Heart right ventricle (tissue), 16 donors: ENCODE measurements around the gene PPIP5K2. TPM values are rescaled to one million over a fixed set of nuclear protein-coding genes. Genes with fewer than 3 reads are reported as not detected.

Source experiments
- ATAC-seq, 8 donors: fragments of 200-7000 bp; cut with Tn5 transposase; one replicate each; pipeline ENCODE4 v1.9.1; 2020; ENCODE audit warnings: mild to moderate bottlenecking in 8 of 8, moderate library complexity in 8 of 8, moderate number of reproducible peaks in 1 of 8
- DNase-seq, 2 donors: peaks; one replicate each; pipeline ENCODE4 v3.0.0-alpha.2; 2020
- H3K27ac ChIP-seq, 10 donors: fragments of 200-600 bp; sonication (generic) in 2 of 10; one replicate each; pipeline versions ENCODE4 v1.5.0 to v1.8.0; 2020 to 2022; ENCODE audit warnings: mild to moderate bottlenecking in 3 of 10
- H3K27me3 ChIP-seq, 7 donors: fragments of 200-600 bp; one replicate each; pipeline ENCODE4 v1.8.0; 2021 to 2022; ENCODE audit warnings: mild to moderate bottlenecking in 2 of 7
- H3K36me3 ChIP-seq, 9 donors: fragments of 200-600 bp; sonication (generic) in 1 of 9; one replicate each; pipeline versions ENCODE4 v1.5.0 to v1.8.0; 2020 to 2022; ENCODE audit warnings: mild to moderate bottlenecking in 2 of 9
- H3K4me1 ChIP-seq, 9 donors: fragments of 200-600 bp; sonication (generic) in 1 of 9; one replicate each; pipeline versions ENCODE4 v1.5.0 to v1.8.0; 2020 to 2022; ENCODE audit warnings: mild to moderate bottlenecking in 4 of 9
- H3K4me3 ChIP-seq, 10 donors: fragments of 200-600 bp; sonication (generic) in 2 of 10; one replicate each; pipeline versions ENCODE4 v1.5.0 to v1.8.0; 2020 to 2022; ENCODE audit warnings: mild to moderate bottlenecking in 7 of 10, moderate library complexity in 2 of 10
- H3K9me3 ChIP-seq, 11 donors: fragments of 200-600 bp in 10 of 11; sonication (generic) in 2 of 11; one replicate each; pipeline versions ENCODE4 v1.5.0 to v1.8.0; 2013 to 2022; ENCODE audit warnings: mild to moderate bottlenecking in 2 of 11, control low read depth in 1 of 11, moderate library complexity in 1 of 11
- CTCF ChIP-seq, 9 donors: fragments of 200-600 bp; sonication (generic) in 2 of 9; IDR thresholded peaks; one replicate each; pipeline versions ENCODE4 v1.5.0 to v1.8.0; 2021 to 2022; ENCODE audit warnings: antibody characterized with exemption in 9 of 9, mild to moderate bottlenecking in 5 of 9, moderate library complexity in 1 of 9
- WGBS, 2 donors: extraction: QIAGEN DNeasy Blood & Tissue Kit; methylation state at CpG; one replicate each; pipeline ENCODE4 v1.1.7; 2013; ENCODE audit warnings: inconsistent platforms in 1 of 2; 5-methylcytosine and 5-hydroxymethylcytosine counted together
- intact Hi-C, 10 donors: fragments of 100-400 bp; cut with DNase I; formaldehyde crosslinking; loops; one replicate each; pipeline versions ENCODE4 v1.11.1 to v1.14.2; 2022
- polyA plus RNA-seq, 2 donors: library from polyadenylated mRNA; stranded (reverse); fragments of 200-250 nt; gene quantifications; one replicate each; pipeline ENCODE4 v1.2.3, GENCODE V29; 2013
- total RNA-seq, 10 donors: library from RNA; stranded (reverse); fragmentation: NEBNext Ultra II Directional in 3 of 10; extraction: Animal tissue kit (Norgen Biotek cat#: 25700) in 3 of 10; gene quantifications; one replicate each; pipeline versions ENCODE4 v1.2.1 to v1.2.4, GENCODE V29; 2021 to 2023
- donor health status: Arrhythmogenic right ventricular cardiomyopathy.
- donor health status: ischemic (EF 13 %, LVEDD 7.1; RV severe dilation, severe dysfunction).
- donor health status: healthy with polysubstance abuse.
- donor health status: DM: no; HTN: yes; CAD: no.
- donor health status: DM: no; HTN: no; CAD: no.
- donor health status: ischemic (EF 25% LVEDD 6.9; RV normal size, moderate dysfunction).
- donor health status: ischemic (EF 25% LVEDD 5.7; RV mildly dilated, moderate dysfunction).
- donor health status: healthy.
- donor health status: DM: yes; HTN: yes; CAD: no.
- donor health status: Ischemic cardiomyopathy.
- donor health status: ischemic (EF 35%, LVEDD 5.7; RV mildly dilated, moderate dysfunction).
- donor health status: nonischemic (EF 11% LVEDD 7.7; RV severe dilation, severe dysfunction).
- donor health status: DM: yes; HTN: yes; CAD: no.
- donor health status: PGD.
- donor health status: ischemic (EF 29% LVEDD 5.4; RV normal size, mild dysfunction).
- donor health status: nonischemic (EF 23%, LVEDD 6.1; RV moderate dilation, normal function).

PPIP5K2 gene
- total and polyA plus RNA-seq, 12 donors, result 17.1 to 72.9 (median 35.6) TPM

GRCh38 chr5:103237778-103238177 is 117.7 kb downstream of the PPIP5K2 start:
- Histone ChIP-seq H3K4me3 (no peak overlapping the region), H3K9me3 (peaks cover 0 to 26% (median 4%) of the 10 kb centered on the region in 11 donors), H3K4me1 (no peaks in the 10 kb centered on the region), H3K27ac (no peak overlapping the region), H3K27me3 (no peaks in the 10 kb centered on the region), H3K36me3 (no peaks in the 10 kb centered on the region)
- TF ChIP-seq CTCF (IDR thresholded peaks at IDR 0.05), result no peak
- intact Hi-C loops, result no loop called here
- 88 to 90% methylated on average over 1 of the region's 1 CpG for WGBS, 2 donors
- ATAC-seq (no peak), DNase-seq (no peak)

- WGBS, 2 donors, result 35 to 49% methylated on average over 2 of the region's 2 CpGs
- peaks cover 0 to 5% (median 0%) of the 10 kb centered on the region in 7 donors for H3K27me3 ChIP-seq
- no peak for TF ChIP-seq CTCF (IDR thresholded peaks at IDR 0.05)
- no peaks in the 10 kb centered on the region for H3K4me1 ChIP-seq
- H3K27ac ChIP-seq, result no peak overlapping the region
- H3K36me3 ChIP-seq, result no peaks in the 10 kb centered on the region
- intact Hi-C loops, result no loop called here
- H3K9me3 ChIP-seq, result peaks cover 0 to 24% (median 4%) of the 10 kb centered on the region in 11 donors
- ATAC-seq (no peak), DNase-seq (no peak)
- no peak overlapping the region for H3K4me3 ChIP-seq
Observed at GRCh38 chr5:103243665-103244064, 123.6 kb downstream of the PPIP5K2 start.

GRCh38 chr5:103244398-103244797 is 124.3 kb downstream of the PPIP5K2 start:
- Histone ChIP-seq H3K36me3 (no peaks in the 10 kb centered on the region), H3K27me3 (peaks cover 0 to 5% (median 0%) of the 10 kb centered on the region in 7 donors), H3K4me3 (no peak overlapping the region), H3K27ac (no peak overlapping the region), H3K9me3 (peaks cover 0 to 17% (median under 1%) of the 10 kb centered on the region in 11 donors), H3K4me1 (no peaks in the 10 kb centered on the region)
- intact Hi-C loops, result no loop called here
- no peak for DNase-seq
- no peak for TF ChIP-seq CTCF (IDR thresholded peaks at IDR 0.05)
- ATAC-seq, result no peak

- no peak overlapping the region for H3K4me3 ChIP-seq
- intact Hi-C loops, result no loop called here
- 88 to 92% methylated on average over 4 of the region's 4 CpGs for WGBS, 2 donors
- H3K27ac ChIP-seq, result no peak overlapping the region
- ATAC-seq, result no peak
- no peaks in the 10 kb centered on the region for H3K4me1 ChIP-seq
- no peak for TF ChIP-seq CTCF (IDR thresholded peaks at IDR 0.05)
- H3K27me3 ChIP-seq, result peaks cover 0 to 5% (median 0%) of the 10 kb centered on the region in 7 donors
- no peak for DNase-seq
- H3K9me3 ChIP-seq, result peaks cover 0 to 7% (median 0%) of the 10 kb centered on the region in 11 donors
- no peaks in the 10 kb centered on the region for H3K36me3 ChIP-seq
Observed at GRCh38 chr5:103245761-103246160, 125.7 kb downstream of the PPIP5K2 start.
